WTC11 (cell line): ENCODE data around the gene FAM107B. TPM values are rescaled to one million over a fixed set of nuclear protein-coding genes. Genes with fewer than 3 reads are reported as not detected.

Experiments used
- ATAC-seq: fragments of 200-7000 bp; cut with Tn5 transposase; 2 replicates; pipeline ENCODE4 v1.10.0; 2021; ENCODE audit warnings: mild to moderate bottlenecking, moderate library complexity
- CTCF ChIA-PET: fragments of 300-600 bp; sonication (Branson Sonifier 250); formaldehyde crosslinking; loops from one replicate; lab custom pipeline; 2021; ENCODE audit warnings: antibody characterized with exemption; lab: Charles Lee
- POLR2A ChIA-PET: fragments of 350-600 bp; sonication (Branson Sonifier 250); formaldehyde crosslinking; loops from one replicate; lab custom pipeline; 2021; ENCODE audit warnings: antibody characterized with exemption; lab: Charles Lee
- DNase-seq: peaks from one replicate; pipeline ENCODE4 v3.0.0; 2021; ENCODE audit warnings: low spot score
- H3K27ac Mint-ChIP-seq: 2 replicates; pipeline ENCODE4 v1.8.0; 2021; ENCODE audit warnings: mixed read lengths
- H3K27me3 Mint-ChIP-seq: 2 replicates; pipeline ENCODE4 v1.8.0; 2021; ENCODE audit warnings: low read depth, mild to moderate bottlenecking, moderate library complexity, mixed read lengths
- H3K36me3 Mint-ChIP-seq: 2 replicates; pipeline ENCODE4 v1.8.0; 2021; ENCODE audit warnings: mixed read lengths
- H3K4me1 Mint-ChIP-seq: 2 replicates; pipeline ENCODE4 v1.8.0; 2022; ENCODE audit warnings: mixed read lengths
- H3K4me3 Mint-ChIP-seq: 2 replicates; pipeline ENCODE4 v1.8.0; 2021; ENCODE audit warnings: mild to moderate bottlenecking, moderate library complexity, mixed read lengths
- H3K9me3 Mint-ChIP-seq: 2 replicates; pipeline ENCODE4 v1.8.0; 2021; ENCODE audit warnings: mixed read lengths
- ATF1 ChIP-seq: sonication (generic); formaldehyde crosslinking; IDR thresholded peaks from 2 replicates; pipeline ENCODE4 v1.8.1; 2023; ENCODE audit warnings: mild to moderate bottlenecking, moderate library complexity, missing genetic modification reagents
- MYBL2 ChIP-seq: sonication (generic); formaldehyde crosslinking; IDR thresholded peaks from 2 replicates; pipeline ENCODE4 v1.8.1; 2023; ENCODE audit warnings: mild to moderate bottlenecking, moderate library complexity, missing genetic modification reagents
- RELA ChIP-seq: sonication (generic); formaldehyde crosslinking; IDR thresholded peaks from 2 replicates; pipeline ENCODE4 v1.8.1; 2022; ENCODE audit warnings: missing genetic modification reagents, mild to moderate bottlenecking, borderline replicate concordance
- SMAD4 ChIP-seq: sonication (generic); formaldehyde crosslinking; IDR thresholded peaks from 2 replicates; pipeline ENCODE4 v1.8.0; 2022; ENCODE audit warnings: mild to moderate bottlenecking, missing genetic modification reagents
- TEAD1 ChIP-seq: sonication (generic); formaldehyde crosslinking; IDR thresholded peaks from 2 replicates; pipeline ENCODE4 v1.8.0; 2022; ENCODE audit warnings: mild to moderate bottlenecking, missing genetic modification reagents
- ZBTB21 ChIP-seq: sonication (generic); formaldehyde crosslinking; IDR thresholded peaks from 2 replicates; pipeline ENCODE4 v1.8.1; 2023; ENCODE audit warnings: mild to moderate bottlenecking, missing genetic modification reagents, borderline replicate concordance
- ZNF138 ChIP-seq: sonication (generic); formaldehyde crosslinking; conservative IDR thresholded peaks from 2 replicates; pipeline ENCODE4 v1.8.1; 2022; ENCODE audit warnings: mild to moderate bottlenecking, moderate library complexity, missing genetic modification reagents
- total RNA-seq: library from RNA; stranded (reverse); gene quantifications from 3 replicates; pipeline ENCODE4 v1.2.3, GENCODE V29; 2021
- TF ChIP-seq, protein P1 (sequence below): sonication (generic); formaldehyde crosslinking; IDR thresholded peaks from 2 replicates; pipeline ENCODE4 v1.8.1; 2022; ENCODE audit warnings: mild to moderate bottlenecking, missing genetic modification reagents, moderate library complexity, borderline replicate concordance
- TF ChIP-seq, protein P2 (sequence below): fragments of 250-450 bp; sonication (Bioruptor Pico); IDR thresholded peaks from 2 replicates; pipeline ENCODE4 v1.9.0; 2021; ENCODE audit warnings: mild to moderate bottlenecking, borderline replicate concordance
- TF ChIP-seq, protein P3 (sequence below): sonication (generic); formaldehyde crosslinking; IDR thresholded peaks from 2 replicates; pipeline ENCODE4 v1.8.1; 2023; ENCODE audit warnings: mild to moderate bottlenecking, missing genetic modification reagents, borderline replicate concordance
- TF ChIP-seq, protein P4 (sequence below): sonication (generic); formaldehyde crosslinking; IDR thresholded peaks from 2 replicates; pipeline ENCODE4 v1.8.0; 2022; ENCODE audit warnings: mild to moderate bottlenecking, missing genetic modification reagents
- TF ChIP-seq, protein P5 (sequence below): sonication (generic); formaldehyde crosslinking; IDR thresholded peaks from 2 replicates; pipeline ENCODE4 v1.8.0; 2023; ENCODE audit warnings: missing genetic modification reagents, mild to moderate bottlenecking, borderline replicate concordance
- TF ChIP-seq, protein P6 (sequence below): sonication (generic); formaldehyde crosslinking; conservative IDR thresholded peaks from 2 replicates; pipeline ENCODE4 v1.8.1; 2023; ENCODE audit warnings: mild to moderate bottlenecking, low read depth, missing genetic modification reagents, moderate library complexity
- TF ChIP-seq, protein P7 (sequence below): sonication (generic); formaldehyde crosslinking; IDR thresholded peaks from 2 replicates; pipeline ENCODE4 v1.8.1; 2023; ENCODE audit warnings: mild to moderate bottlenecking, missing genetic modification reagents, moderate library complexity
- TF ChIP-seq, protein P8 (sequence below): sonication (generic); formaldehyde crosslinking; conservative IDR thresholded peaks from 2 replicates; pipeline ENCODE4 v1.8.1; 2022; ENCODE audit warnings: mild to moderate bottlenecking, missing genetic modification reagents

The FAM107B gene
- total RNA-seq, 1 experiment from 2014 or later: 22.4 TPM

DNA sequence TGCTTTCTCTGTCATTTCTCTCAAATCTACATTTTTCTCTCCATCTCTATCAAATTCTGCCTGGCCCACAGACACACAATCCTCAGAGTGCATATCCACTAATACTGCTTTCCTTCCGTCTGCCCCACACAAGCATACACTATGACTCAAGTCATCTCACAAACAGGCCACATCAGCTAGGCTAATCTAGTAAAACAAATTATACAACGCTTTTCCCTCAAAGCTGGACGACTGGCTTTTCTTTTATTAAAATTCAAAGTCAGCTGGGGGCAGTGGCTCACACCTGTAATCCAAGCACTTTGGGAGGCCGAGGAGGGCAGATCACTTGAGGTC is 161.1 kb downstream of the FAM107B start (continued):
- TF ChIP-seq, protein P1, sequence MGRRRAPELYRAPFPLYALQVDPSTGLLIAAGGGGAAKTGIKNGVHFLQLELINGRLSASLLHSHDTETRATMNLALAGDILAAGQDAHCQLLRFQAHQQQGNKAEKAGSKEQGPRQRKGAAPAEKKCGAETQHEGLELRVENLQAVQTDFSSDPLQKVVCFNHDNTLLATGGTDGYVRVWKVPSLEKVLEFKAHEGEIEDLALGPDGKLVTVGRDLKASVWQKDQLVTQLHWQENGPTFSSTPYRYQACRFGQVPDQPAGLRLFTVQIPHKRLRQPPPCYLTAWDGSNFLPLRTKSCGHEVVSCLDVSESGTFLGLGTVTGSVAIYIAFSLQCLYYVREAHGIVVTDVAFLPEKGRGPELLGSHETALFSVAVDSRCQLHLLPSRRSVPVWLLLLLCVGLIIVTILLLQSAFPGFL (CRISPR knock-in tag): no peak
- TF ChIP-seq SMAD4 (CRISPR knock-in tag) (no peak), ZNF138 (CRISPR knock-in tag) (no peak)
- TF ChIP-seq, protein P2, sequence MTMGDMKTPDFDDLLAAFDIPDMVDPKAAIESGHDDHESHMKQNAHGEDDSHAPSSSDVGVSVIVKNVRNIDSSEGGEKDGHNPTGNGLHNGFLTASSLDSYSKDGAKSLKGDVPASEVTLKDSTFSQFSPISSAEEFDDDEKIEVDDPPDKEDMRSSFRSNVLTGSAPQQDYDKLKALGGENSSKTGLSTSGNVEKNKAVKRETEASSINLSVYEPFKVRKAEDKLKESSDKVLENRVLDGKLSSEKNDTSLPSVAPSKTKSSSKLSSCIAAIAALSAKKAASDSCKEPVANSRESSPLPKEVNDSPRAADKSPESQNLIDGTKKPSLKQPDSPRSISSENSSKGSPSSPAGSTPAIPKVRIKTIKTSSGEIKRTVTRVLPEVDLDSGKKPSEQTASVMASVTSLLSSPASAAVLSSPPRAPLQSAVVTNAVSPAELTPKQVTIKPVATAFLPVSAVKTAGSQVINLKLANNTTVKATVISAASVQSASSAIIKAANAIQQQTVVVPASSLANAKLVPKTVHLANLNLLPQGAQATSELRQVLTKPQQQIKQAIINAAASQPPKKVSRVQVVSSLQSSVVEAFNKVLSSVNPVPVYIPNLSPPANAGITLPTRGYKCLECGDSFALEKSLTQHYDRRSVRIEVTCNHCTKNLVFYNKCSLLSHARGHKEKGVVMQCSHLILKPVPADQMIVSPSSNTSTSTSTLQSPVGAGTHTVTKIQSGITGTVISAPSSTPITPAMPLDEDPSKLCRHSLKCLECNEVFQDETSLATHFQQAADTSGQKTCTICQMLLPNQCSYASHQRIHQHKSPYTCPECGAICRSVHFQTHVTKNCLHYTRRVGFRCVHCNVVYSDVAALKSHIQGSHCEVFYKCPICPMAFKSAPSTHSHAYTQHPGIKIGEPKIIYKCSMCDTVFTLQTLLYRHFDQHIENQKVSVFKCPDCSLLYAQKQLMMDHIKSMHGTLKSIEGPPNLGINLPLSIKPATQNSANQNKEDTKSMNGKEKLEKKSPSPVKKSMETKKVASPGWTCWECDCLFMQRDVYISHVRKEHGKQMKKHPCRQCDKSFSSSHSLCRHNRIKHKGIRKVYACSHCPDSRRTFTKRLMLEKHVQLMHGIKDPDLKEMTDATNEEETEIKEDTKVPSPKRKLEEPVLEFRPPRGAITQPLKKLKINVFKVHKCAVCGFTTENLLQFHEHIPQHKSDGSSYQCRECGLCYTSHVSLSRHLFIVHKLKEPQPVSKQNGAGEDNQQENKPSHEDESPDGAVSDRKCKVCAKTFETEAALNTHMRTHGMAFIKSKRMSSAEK (CRISPR knock-in tag): no peak
- TF ChIP-seq, protein P3, sequence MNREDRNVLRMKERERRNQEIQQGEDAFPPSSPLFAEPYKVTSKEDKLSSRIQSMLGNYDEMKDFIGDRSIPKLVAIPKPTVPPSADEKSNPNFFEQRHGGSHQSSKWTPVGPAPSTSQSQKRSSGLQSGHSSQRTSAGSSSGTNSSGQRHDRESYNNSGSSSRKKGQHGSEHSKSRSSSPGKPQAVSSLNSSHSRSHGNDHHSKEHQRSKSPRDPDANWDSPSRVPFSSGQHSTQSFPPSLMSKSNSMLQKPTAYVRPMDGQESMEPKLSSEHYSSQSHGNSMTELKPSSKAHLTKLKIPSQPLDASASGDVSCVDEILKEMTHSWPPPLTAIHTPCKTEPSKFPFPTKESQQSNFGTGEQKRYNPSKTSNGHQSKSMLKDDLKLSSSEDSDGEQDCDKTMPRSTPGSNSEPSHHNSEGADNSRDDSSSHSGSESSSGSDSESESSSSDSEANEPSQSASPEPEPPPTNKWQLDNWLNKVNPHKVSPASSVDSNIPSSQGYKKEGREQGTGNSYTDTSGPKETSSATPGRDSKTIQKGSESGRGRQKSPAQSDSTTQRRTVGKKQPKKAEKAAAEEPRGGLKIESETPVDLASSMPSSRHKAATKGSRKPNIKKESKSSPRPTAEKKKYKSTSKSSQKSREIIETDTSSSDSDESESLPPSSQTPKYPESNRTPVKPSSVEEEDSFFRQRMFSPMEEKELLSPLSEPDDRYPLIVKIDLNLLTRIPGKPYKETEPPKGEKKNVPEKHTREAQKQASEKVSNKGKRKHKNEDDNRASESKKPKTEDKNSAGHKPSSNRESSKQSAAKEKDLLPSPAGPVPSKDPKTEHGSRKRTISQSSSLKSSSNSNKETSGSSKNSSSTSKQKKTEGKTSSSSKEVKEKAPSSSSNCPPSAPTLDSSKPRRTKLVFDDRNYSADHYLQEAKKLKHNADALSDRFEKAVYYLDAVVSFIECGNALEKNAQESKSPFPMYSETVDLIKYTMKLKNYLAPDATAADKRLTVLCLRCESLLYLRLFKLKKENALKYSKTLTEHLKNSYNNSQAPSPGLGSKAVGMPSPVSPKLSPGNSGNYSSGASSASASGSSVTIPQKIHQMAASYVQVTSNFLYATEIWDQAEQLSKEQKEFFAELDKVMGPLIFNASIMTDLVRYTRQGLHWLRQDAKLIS (CRISPR knock-in tag): no peak

DNA sequence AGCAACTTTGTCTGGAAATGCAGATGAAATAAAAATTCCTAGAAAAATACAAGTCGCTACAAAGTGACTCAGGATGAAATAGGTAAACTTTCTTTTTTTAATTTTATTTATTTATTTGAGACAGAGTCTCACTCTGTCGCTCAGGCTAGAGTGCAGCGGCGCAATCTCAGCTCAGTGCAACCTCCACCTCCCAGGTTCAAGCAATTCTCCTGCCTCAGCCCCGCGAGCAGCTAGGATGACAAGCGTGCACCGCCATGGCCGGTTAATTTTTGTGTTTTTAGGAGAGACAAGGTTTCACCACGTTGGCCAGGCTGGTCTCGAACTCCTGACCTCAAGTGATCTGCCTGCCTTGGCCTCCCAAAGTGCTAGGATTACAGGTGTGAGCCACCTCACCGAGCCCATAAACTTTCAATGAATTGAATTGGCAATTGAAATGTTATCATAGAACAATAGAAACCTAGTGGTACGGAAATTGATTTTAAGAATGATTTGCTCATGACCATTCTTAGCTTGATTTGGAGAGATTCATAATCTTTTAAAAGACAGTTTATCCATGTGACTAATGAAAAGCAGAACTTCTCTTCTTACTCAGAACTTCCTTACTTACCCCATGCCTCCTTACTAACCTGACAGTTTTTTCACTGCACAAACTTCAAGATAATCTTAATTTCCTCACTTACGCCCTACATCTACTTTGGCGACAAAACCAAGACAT is 161.7 kb downstream of the FAM107B start:
- POLR2A ChIA-PET: no interaction called here
- no peak overlapping the region for H3K27ac Mint-ChIP-seq
- TF ChIP-seq ZBTB21 (CRISPR knock-in tag) (no peak), ATF1 (CRISPR knock-in tag) (no peak), TEAD1 (CRISPR knock-in tag) (no peak), RELA (CRISPR knock-in tag) (no peak), MYBL2 (no peak)
- TF ChIP-seq, protein P4, sequence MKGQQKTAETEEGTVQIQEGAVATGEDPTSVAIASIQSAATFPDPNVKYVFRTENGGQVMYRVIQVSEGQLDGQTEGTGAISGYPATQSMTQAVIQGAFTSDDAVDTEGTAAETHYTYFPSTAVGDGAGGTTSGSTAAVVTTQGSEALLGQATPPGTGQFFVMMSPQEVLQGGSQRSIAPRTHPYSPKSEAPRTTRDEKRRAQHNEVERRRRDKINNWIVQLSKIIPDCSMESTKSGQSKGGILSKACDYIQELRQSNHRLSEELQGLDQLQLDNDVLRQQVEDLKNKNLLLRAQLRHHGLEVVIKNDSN (CRISPR knock-in tag): no peak
- TF ChIP-seq, protein P5, sequence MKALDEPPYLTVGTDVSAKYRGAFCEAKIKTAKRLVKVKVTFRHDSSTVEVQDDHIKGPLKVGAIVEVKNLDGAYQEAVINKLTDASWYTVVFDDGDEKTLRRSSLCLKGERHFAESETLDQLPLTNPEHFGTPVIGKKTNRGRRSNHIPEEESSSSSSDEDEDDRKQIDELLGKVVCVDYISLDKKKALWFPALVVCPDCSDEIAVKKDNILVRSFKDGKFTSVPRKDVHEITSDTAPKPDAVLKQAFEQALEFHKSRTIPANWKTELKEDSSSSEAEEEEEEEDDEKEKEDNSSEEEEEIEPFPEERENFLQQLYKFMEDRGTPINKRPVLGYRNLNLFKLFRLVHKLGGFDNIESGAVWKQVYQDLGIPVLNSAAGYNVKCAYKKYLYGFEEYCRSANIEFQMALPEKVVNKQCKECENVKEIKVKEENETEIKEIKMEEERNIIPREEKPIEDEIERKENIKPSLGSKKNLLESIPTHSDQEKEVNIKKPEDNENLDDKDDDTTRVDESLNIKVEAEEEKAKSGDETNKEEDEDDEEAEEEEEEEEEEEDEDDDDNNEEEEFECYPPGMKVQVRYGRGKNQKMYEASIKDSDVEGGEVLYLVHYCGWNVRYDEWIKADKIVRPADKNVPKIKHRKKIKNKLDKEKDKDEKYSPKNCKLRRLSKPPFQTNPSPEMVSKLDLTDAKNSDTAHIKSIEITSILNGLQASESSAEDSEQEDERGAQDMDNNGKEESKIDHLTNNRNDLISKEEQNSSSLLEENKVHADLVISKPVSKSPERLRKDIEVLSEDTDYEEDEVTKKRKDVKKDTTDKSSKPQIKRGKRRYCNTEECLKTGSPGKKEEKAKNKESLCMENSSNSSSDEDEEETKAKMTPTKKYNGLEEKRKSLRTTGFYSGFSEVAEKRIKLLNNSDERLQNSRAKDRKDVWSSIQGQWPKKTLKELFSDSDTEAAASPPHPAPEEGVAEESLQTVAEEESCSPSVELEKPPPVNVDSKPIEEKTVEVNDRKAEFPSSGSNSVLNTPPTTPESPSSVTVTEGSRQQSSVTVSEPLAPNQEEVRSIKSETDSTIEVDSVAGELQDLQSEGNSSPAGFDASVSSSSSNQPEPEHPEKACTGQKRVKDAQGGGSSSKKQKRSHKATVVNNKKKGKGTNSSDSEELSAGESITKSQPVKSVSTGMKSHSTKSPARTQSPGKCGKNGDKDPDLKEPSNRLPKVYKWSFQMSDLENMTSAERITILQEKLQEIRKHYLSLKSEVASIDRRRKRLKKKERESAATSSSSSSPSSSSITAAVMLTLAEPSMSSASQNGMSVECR (CRISPR knock-in tag): no peak
- TF ChIP-seq, protein P6, sequence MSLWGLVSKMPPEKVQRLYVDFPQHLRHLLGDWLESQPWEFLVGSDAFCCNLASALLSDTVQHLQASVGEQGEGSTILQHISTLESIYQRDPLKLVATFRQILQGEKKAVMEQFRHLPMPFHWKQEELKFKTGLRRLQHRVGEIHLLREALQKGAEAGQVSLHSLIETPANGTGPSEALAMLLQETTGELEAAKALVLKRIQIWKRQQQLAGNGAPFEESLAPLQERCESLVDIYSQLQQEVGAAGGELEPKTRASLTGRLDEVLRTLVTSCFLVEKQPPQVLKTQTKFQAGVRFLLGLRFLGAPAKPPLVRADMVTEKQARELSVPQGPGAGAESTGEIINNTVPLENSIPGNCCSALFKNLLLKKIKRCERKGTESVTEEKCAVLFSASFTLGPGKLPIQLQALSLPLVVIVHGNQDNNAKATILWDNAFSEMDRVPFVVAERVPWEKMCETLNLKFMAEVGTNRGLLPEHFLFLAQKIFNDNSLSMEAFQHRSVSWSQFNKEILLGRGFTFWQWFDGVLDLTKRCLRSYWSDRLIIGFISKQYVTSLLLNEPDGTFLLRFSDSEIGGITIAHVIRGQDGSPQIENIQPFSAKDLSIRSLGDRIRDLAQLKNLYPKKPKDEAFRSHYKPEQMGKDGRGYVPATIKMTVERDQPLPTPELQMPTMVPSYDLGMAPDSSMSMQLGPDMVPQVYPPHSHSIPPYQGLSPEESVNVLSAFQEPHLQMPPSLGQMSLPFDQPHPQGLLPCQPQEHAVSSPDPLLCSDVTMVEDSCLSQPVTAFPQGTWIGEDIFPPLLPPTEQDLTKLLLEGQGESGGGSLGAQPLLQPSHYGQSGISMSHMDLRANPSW (CRISPR knock-in tag): no peak
- TF ChIP-seq, protein P7, sequence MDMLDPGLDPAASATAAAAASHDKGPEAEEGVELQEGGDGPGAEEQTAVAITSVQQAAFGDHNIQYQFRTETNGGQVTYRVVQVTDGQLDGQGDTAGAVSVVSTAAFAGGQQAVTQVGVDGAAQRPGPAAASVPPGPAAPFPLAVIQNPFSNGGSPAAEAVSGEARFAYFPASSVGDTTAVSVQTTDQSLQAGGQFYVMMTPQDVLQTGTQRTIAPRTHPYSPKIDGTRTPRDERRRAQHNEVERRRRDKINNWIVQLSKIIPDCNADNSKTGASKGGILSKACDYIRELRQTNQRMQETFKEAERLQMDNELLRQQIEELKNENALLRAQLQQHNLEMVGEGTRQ (CRISPR knock-in tag): no peak
- TF ChIP-seq, protein P8, sequence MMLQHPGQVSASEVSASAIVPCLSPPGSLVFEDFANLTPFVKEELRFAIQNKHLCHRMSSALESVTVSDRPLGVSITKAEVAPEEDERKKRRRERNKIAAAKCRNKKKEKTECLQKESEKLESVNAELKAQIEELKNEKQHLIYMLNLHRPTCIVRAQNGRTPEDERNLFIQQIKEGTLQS: no peak

More for the DNA sequence above, 161.7 kb downstream of the FAM107B start:
- ATAC-seq (no peak), DNase-seq (no peak)
- no peak overlapping the region for H3K4me3 Mint-ChIP-seq
- CTCF ChIA-PET: no interaction called here
- H3K36me3 Mint-ChIP-seq: no peaks in the 10 kb centered on the region
- H3K9me3 Mint-ChIP-seq: no peaks in the 10 kb centered on the region
- H3K4me1 Mint-ChIP-seq: peaks cover 10% of the 10 kb centered on the region
- no peaks in the 10 kb centered on the region; the same call in 1 of the 2 replicates for H3K27me3 Mint-ChIP-seq
